Esophagus squamous epithelium (tissue), 5 donors: ENCODE measurements around the gene YIPF2. TPM values are rescaled to one million over a fixed set of nuclear protein-coding genes. Genes with fewer than 3 reads are reported as not detected.

Experiments
- DNase-seq: peaks from one replicate; lab custom pipeline; 2025; lab: John Stamatoyannopoulos, UW
- H3K27ac ChIP-seq, 4 donors: fragments of 200-600 bp; sonication (generic); one replicate each; pipeline ENCODE4 v1.5.1; 2016 to 2019; ENCODE audit warnings: mild to moderate bottlenecking in 1 of 4
- H3K27me3 ChIP-seq, 4 donors: fragments of 200-600 bp; sonication (generic); 1 replicate in 3 of 4; 2 replicates in 1 of 4; pipeline versions ENCODE4 v1.5.1 to v1.6.0; 2017 to 2021; ENCODE audit warnings: antibody characterized with exemption in 1 of 4
- H3K36me3 ChIP-seq, 3 donors: fragments of 200-600 bp; sonication (generic); one replicate each; pipeline ENCODE4 v1.5.1; 2016 to 2019
- H3K4me1 ChIP-seq, 3 donors: fragments of 200-600 bp; sonication (generic); one replicate each; pipeline ENCODE4 v1.5.1; 2017 to 2019
- H3K4me3 ChIP-seq, 4 donors: fragments of 200-600 bp; sonication (generic); 1 replicate in 3 of 4; 2 replicates in 1 of 4; pipeline ENCODE4 v1.5.1; 2016 to 2019; ENCODE audit warnings: mild to moderate bottlenecking in 2 of 4, moderate library complexity in 1 of 4
- H3K9me3 ChIP-seq, 3 donors: fragments of 200-600 bp; sonication (generic); one replicate each; pipeline ENCODE4 v1.5.1; 2016 to 2019
- POLR2A ChIP-seq, 4 donors: fragments of 450-650 bp; IDR thresholded peaks; one replicate each; pipeline ENCODE4 v1.6.1; 2017; ENCODE audit warnings: antibody characterized with exemption in 4 of 4, mild to moderate bottlenecking in 4 of 4, moderate library complexity in 3 of 4
- WGBS, 2 donors: methylation state at CpG; one replicate each; pipeline ENCODE4 v1.1.5; 2018; 5-methylcytosine and 5-hydroxymethylcytosine counted together
- intact Hi-C: fragments of 100-400 bp; cut with DNase I; formaldehyde crosslinking; loops from one replicate; pipeline ENCODE4 v1.15.0; 2022
- total RNA-seq, 4 donors: library from RNA; depleted of rRNA; stranded (reverse); fragments of >200 nt; gene quantifications; one replicate each; pipeline ENCODE4 v1.1.0, GENCODE V29; 2016
- TF ChIP-seq, protein P1 (sequence below), 6 experiments: fragments of 450-650 bp in 4 of 6; fragments of 200-600 bp in 2 of 6; sonication (generic) in 2 of 6; IDR thresholded peaks; one replicate each; pipeline ENCODE4 v1.5.1; 2016 to 2019; ENCODE audit warnings: antibody characterized with exemption in 6 of 6, mild to moderate bottlenecking in 4 of 6, moderate library complexity in 4 of 6
- donor health status: DM: yes; HTN: yes; CAD: no.

The YIPF2 gene
- total RNA-seq, 4 donors from 2014 or later = 39.6 to 63.2 (median 44.0) TPM

- Histone ChIP-seq H3K36me3 (peaks cover 0 to 52% (median 9%) of the 10 kb centered on the region in 3 donors), H3K27me3 (no peaks in the 10 kb centered on the region), H3K4me3 (peak overlapping the region; percentile 63 to 98 (median 92)), H3K9me3 (no peaks in the 10 kb centered on the region), H3K4me1 (peaks cover 22 to 47% (median 26%) of the 10 kb centered on the region in 3 donors), H3K27ac (peak overlapping the region; percentile 85 to 96 (median 92))
- TF ChIP-seq POLR2A (IDR thresholded peaks at IDR 0.05) = no peak
- TF ChIP-seq, protein P1, sequence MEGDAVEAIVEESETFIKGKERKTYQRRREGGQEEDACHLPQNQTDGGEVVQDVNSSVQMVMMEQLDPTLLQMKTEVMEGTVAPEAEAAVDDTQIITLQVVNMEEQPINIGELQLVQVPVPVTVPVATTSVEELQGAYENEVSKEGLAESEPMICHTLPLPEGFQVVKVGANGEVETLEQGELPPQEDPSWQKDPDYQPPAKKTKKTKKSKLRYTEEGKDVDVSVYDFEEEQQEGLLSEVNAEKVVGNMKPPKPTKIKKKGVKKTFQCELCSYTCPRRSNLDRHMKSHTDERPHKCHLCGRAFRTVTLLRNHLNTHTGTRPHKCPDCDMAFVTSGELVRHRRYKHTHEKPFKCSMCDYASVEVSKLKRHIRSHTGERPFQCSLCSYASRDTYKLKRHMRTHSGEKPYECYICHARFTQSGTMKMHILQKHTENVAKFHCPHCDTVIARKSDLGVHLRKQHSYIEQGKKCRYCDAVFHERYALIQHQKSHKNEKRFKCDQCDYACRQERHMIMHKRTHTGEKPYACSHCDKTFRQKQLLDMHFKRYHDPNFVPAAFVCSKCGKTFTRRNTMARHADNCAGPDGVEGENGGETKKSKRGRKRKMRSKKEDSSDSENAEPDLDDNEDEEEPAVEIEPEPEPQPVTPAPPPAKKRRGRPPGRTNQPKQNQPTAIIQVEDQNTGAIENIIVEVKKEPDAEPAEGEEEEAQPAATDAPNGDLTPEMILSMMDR (IDR thresholded peaks at IDR 0.05) = no peak
- intact Hi-C loops = loop anchor here (5.0 kb wide), 1 partner anchor 57 kb away; the partner anchor contains the start of gene CARM1
- WGBS, 2 donors = 10 to 17% methylated on average over 6 to 13 of the region's 27 CpGs
- no peak for DNase-seq
Observed at GRCh38 chr19:10929402-10929794, 959 bp upstream of the YIPF2 start.

GRCh38 chr19:10927730-10928562, 493 bp downstream of the YIPF2 start:
- Histone ChIP-seq H3K4me1 (peaks cover 22 to 47% (median 26%) of the 10 kb centered on the region in 3 donors), H3K9me3 (no peaks in the 10 kb centered on the region), H3K27ac (peak overlapping the region; percentile 85 to 96 (median 94)), H3K27me3 (no peaks in the 10 kb centered on the region), H3K36me3 (peaks cover 10 to 63% (median 12%) of the 10 kb centered on the region in 3 donors), H3K4me3 (peak overlapping the region; percentile 63 to 98 (median 92))
- 2 to 3% methylated on average over 7 to 21 of the region's 47 CpGs for WGBS, 2 donors
- no peak for DNase-seq
- intact Hi-C loops = loop anchor here (5.0 kb wide), 1 partner anchor 56 kb away; the partner anchor contains the start of gene CARM1
- no peak for TF ChIP-seq POLR2A (IDR thresholded peaks at IDR 0.05)
- TF ChIP-seq, protein P1 (IDR thresholded peaks at IDR 0.05) = no peak

DNA sequence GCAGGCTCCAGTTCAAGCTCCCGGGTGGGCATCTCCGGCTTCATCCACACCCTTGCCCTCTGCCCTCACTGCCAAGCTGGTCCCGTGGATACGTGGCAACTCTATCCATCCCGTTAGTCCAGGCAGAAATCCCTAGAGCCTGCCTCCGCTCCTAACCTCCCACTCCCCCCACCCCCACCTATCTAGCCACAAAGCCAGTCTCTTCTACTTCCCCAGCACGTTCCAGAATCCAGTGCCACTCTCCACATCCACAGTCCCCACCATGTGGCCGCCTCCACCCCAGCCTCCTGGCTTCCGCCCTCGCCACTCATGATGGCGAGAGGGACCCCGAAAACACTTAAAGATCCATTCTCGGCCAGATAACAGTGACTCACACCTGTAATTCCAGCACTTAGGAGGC, 3.8 kb downstream of the YIPF2 start:
- H3K27ac ChIP-seq = no peak overlapping the region
- peaks cover 12 to 75% (median 31%) of the 10 kb centered on the region in 3 donors for H3K36me3 ChIP-seq
- H3K4me1 ChIP-seq = peaks cover 12 to 20% (median 17%) of the 10 kb centered on the region in 3 donors
- H3K9me3 ChIP-seq = no peaks in the 10 kb centered on the region
- no peak for TF ChIP-seq POLR2A (IDR thresholded peaks at IDR 0.05)
- 72 to 81% methylated on average over 5 to 7 of the region's 13 CpGs for WGBS, 2 donors
- DNase-seq = no peak
- no peak overlapping the region for H3K4me3 ChIP-seq
- no peaks in the 10 kb centered on the region for H3K27me3 ChIP-seq
- intact Hi-C loops = no loop called here

DNA sequence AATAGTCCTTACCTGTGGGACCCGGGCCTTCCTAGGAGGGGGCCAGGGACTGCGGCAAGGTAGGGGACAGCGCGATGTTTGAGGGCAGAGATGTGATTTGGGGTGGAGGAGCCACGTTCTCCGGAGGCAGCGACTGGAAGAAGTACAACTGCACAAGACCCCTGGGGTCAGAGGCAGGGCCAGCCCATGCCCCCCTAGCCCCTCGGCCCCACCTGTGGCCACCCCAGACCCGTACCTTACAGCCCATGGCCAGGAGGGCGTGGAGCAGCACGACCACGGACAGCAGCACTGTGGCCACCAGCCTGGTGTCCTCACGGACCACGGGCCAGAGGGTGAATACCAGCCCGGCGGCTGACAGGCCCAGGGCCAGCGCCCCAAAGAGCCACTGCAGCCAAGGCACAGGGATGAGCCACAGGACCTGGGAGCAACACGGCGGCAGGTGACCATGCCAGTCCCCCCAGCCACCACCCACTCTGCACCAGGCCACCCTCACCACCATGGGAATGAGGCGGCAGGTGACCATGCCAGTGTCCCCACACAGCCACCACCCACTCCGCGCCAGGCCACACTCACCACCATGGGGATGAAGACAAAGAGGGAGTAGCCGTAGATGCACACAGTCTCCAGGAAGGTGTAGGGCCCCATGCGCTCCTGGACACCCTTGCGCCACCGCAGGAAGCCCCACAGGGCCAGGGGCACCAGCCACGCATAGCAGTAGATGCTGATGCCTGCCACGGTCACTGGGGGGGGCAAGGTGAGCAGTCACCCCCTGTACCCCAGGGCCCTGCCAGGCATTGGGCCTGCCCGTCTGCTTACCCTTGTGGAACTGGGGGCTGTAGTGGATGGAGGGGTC, 5.0 kb downstream of the YIPF2 start:
- intact Hi-C loops = no loop called here
- Histone ChIP-seq H3K9me3 (no peaks in the 10 kb centered on the region), H3K4me1 (peaks cover 7 to 13% (median 10%) of the 10 kb centered on the region in 3 donors), H3K36me3 (peaks cover 17 to 86% (median 31%) of the 10 kb centered on the region in 3 donors), H3K4me3 (no peak overlapping the region), H3K27ac (no peak overlapping the region), H3K27me3 (no peaks in the 10 kb centered on the region)
- 83% methylated on average over 3 of the region's 29 CpGs; no CpG with 5 or more reads in 1 of the 2 donors for WGBS, 2 donors
- TF ChIP-seq POLR2A (IDR thresholded peaks at IDR 0.05) = no peak
- TF ChIP-seq, protein P1 (IDR thresholded peaks at IDR 0.05) = no peak
- no peak for DNase-seq

DNA sequence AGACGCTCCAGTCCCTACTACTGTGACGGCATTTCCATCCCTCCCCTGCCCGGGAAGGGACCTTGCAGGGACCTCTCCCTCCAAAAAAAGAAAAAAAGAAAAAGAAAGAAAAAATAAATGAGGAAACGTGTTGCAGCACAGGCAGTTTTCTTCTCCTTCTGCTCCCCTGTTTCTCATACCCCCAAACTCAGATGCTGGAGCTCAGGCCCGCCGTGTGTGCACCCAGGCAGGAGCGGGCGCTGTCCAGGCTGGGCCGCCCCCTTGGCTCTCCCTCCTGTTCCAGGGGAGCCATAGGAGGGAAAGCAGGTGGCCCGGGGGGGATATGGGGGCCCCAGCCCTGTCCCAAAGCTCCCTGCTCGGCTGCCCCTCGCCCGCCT, 5.8 kb downstream of the YIPF2 start:
- 83 to 91% methylated on average over 9 to 10 of the region's 13 CpGs for WGBS, 2 donors
- H3K36me3 ChIP-seq = peaks cover 17 to 94% (median 31%) of the 10 kb centered on the region in 3 donors
- H3K4me3 ChIP-seq = no peak overlapping the region
- H3K4me1 ChIP-seq = peaks cover 4 to 9% (median 6%) of the 10 kb centered on the region in 3 donors
- DNase-seq = no peak
- intact Hi-C loops = no loop called here
- no peaks in the 10 kb centered on the region for H3K27me3 ChIP-seq
- no peaks in the 10 kb centered on the region for H3K9me3 ChIP-seq
- no peak overlapping the region for H3K27ac ChIP-seq
- no peak for TF ChIP-seq POLR2A (IDR thresholded peaks at IDR 0.05)
- TF ChIP-seq, protein P1 (IDR thresholded peaks at IDR 0.05) = no peak
